IMR-90 (cell line): ENCODE measurements around the gene SLC9A3. TPM values are rescaled to one million over a fixed set of nuclear protein-coding genes. Genes with fewer than 3 reads are reported as not detected.

ENCODE experiments used
- ATAC-seq: fragments of 200-7000 bp; cut with Tn5 transposase; 2 replicates; pipeline ENCODE4 v1.9.1; 2020; ENCODE audit warnings: low read depth, mild to moderate bottlenecking, moderate library complexity
- BruUV-seq: library from RNA; stranded (reverse); fragments of 400-500 nt; replicated peaks from 2 replicates; lab custom pipeline; 2021; lab: Mats Ljungman, UMichigan
- CTCF ChIA-PET: fragments of 300-600 bp; formaldehyde crosslinking; extraction: SDS; loops from one replicate; lab custom pipeline; 2021; ENCODE audit warnings: antibody characterized with exemption; lab: Yijun Ruan, JAX
- POLR2A ChIA-PET: fragments of 300-600 bp; sonication (Branson Sonifier 250); formaldehyde crosslinking; loops from one replicate; lab custom pipeline; 2022; ENCODE audit warnings: antibody characterized with exemption; ENCODE audit not compliant: unreplicated experiment; lab: Charles Lee
- DNase-seq: peaks from one replicate; pipeline ENCODE4 v3.0.0; 2013
- H2AFZ ChIP-seq: replicated peaks from 2 replicates; pipeline ENCODE3; 2013; ENCODE audit warnings: low read length, mild to moderate bottlenecking; ENCODE audit not compliant: poor library complexity
- H2AK5ac ChIP-seq: 2 replicates; pipeline ENCODE4 v1.6.1; 2013; ENCODE audit warnings: low read depth, low read length, inconsistent platforms
- H2AK9ac ChIP-seq: replicated peaks from 2 replicates; pipeline ENCODE3; 2013; ENCODE audit warnings: mild to moderate bottlenecking, low read depth, low read length, moderate library complexity; ENCODE audit not compliant: poor library complexity
- H2BK120ac ChIP-seq: 2 replicates; pipeline ENCODE4 v1.6.1; 2013; ENCODE audit warnings: low read depth, low read length, inconsistent platforms
- H2BK15ac ChIP-seq: 3 replicates; pipeline ENCODE4 v1.6.1; 2013; ENCODE audit warnings: low read depth, low read length, inconsistent platforms
- H2BK20ac ChIP-seq: 2 replicates; pipeline ENCODE4 v1.6.1; 2013; ENCODE audit warnings: low read depth, mild to moderate bottlenecking, inconsistent platforms, low read length, moderate library complexity
- H2BK5ac ChIP-seq: 2 replicates; pipeline ENCODE4 v1.6.1; 2013; ENCODE audit warnings: mild to moderate bottlenecking, low read depth, low read length, inconsistent platforms; ENCODE audit not compliant: poor library complexity, severe bottlenecking
- H3K14ac ChIP-seq: replicated peaks from 2 replicates; pipeline ENCODE4 v1.6.1; 2013; ENCODE audit warnings: low read depth, low read length, inconsistent platforms
- H3K18ac ChIP-seq: 2 replicates; pipeline ENCODE4 v1.6.1; 2013; ENCODE audit warnings: low read depth, low read length, control low read depth
- H3K23ac ChIP-seq: 2 replicates; pipeline ENCODE4 v1.6.1; 2013; ENCODE audit warnings: low read depth, low read length, inconsistent platforms
- H3K27ac ChIP-seq: 2 replicates; pipeline ENCODE4 v1.5.1; 2013; ENCODE audit warnings: mild to moderate bottlenecking, control low read depth, low read length; ENCODE audit not compliant: insufficient read depth
- H3K27me3 ChIP-seq: 2 replicates; pipeline ENCODE4 v1.6.1; 2013; ENCODE audit warnings: low read length; ENCODE audit not compliant: control insufficient read depth, insufficient read depth
- H3K36me3 ChIP-seq: 2 replicates; pipeline ENCODE4 v1.6.1; 2013; ENCODE audit warnings: low read length, mixed read lengths; ENCODE audit not compliant: control insufficient read depth, insufficient read depth
- H3K4ac ChIP-seq: 2 replicates; pipeline ENCODE4 v1.6.1; 2013; ENCODE audit warnings: low read depth, low read length, inconsistent platforms
- H3K4me1 ChIP-seq: 2 replicates; pipeline ENCODE4 v1.6.1; 2013; ENCODE audit warnings: low read length, mixed read lengths; ENCODE audit not compliant: control insufficient read depth, insufficient read depth
- H3K4me2 ChIP-seq: 2 replicates; pipeline ENCODE4 v1.6.1; 2013; ENCODE audit warnings: low read depth, mild to moderate bottlenecking, control low read depth, low read length, moderate library complexity
- H3K4me3 ChIP-seq: 2 replicates; pipeline ENCODE4 v1.5.1; 2013; ENCODE audit warnings: low read depth, mild to moderate bottlenecking, control low read depth, low read length, moderate library complexity; ENCODE audit not compliant: insufficient read depth
- H3K56ac ChIP-seq: 2 replicates; pipeline ENCODE4 v1.6.1; 2013; ENCODE audit warnings: low read length, inconsistent platforms; ENCODE audit not compliant: insufficient read depth; ENCODE audit errors: extremely low read depth
- H3K79me1 ChIP-seq, 2 experiments: 2 replicates each; pipeline ENCODE4 v1.6.1; 2013; ENCODE audit warnings: low read length in 2 of 2, inconsistent platforms in 1 of 2, low read depth in 1 of 2
- H3K9ac ChIP-seq: 2 replicates; pipeline ENCODE4 v1.6.1; 2013; ENCODE audit warnings: low read depth, low read length, control low read depth
- H3K9me1 ChIP-seq: 2 replicates; pipeline ENCODE4 v1.6.1; 2013; ENCODE audit warnings: low read length, inconsistent platforms; ENCODE audit not compliant: insufficient read depth
- H3K9me3 ChIP-seq: 2 replicates; pipeline ENCODE4 v1.6.1; 2013; ENCODE audit warnings: low read length; ENCODE audit not compliant: control insufficient read depth, insufficient read depth
- H4K20me1 ChIP-seq: 2 replicates; pipeline ENCODE4 v1.6.1; 2013; ENCODE audit warnings: low read length, inconsistent platforms; ENCODE audit not compliant: insufficient read depth
- H4K5ac ChIP-seq: 2 replicates; pipeline ENCODE4 v1.6.1; 2013; ENCODE audit warnings: mild to moderate bottlenecking, low read depth, low read length, control low read depth
- H4K8ac ChIP-seq, 2 experiments: 2 replicates each; pipeline ENCODE4 v1.6.1; 2013; ENCODE audit warnings: low read depth in 2 of 2, low read length in 2 of 2, control low read depth in 1 of 2, inconsistent platforms in 1 of 2
- H4K91ac ChIP-seq: 2 replicates; pipeline ENCODE4 v1.6.1; 2013; ENCODE audit warnings: low read depth, low read length, inconsistent platforms; ENCODE audit not compliant: insufficient read depth
- CEBPB ChIP-seq: IDR thresholded peaks from 2 replicates; pipeline ENCODE4 v1.6.1; 2012; ENCODE audit warnings: low read depth, low read length, improper control_type of control experiment
- RAD21 ChIP-seq: IDR thresholded peaks from 2 replicates; pipeline ENCODE4 v1.6.1; 2012; ENCODE audit warnings: low read length, improper control_type of control experiment
- RCOR1 ChIP-seq: IDR thresholded peaks from 2 replicates; pipeline ENCODE4 v1.6.1; 2012; ENCODE audit warnings: mild to moderate bottlenecking, low read length, improper control_type of control experiment; ENCODE audit not compliant: insufficient replicate concordance
- WGBS, 2 experiments: methylation state at CpG; one replicate each; pipeline versions ENCODE4 v1.1.5 to v1.1.7; 2013; ENCODE audit warnings: missing lambda C conversion rate in 2 of 2; ENCODE audit not compliant: insufficient read length in 1 of 2; ENCODE audit errors: extremely low coverage in 2 of 2; 5-methylcytosine and 5-hydroxymethylcytosine counted together
- dilution Hi-C: fragments of 300-500 bp; cut with HindIII; formaldehyde crosslinking; loops from one replicate; pipeline ENCODE4 v1.14.3; 2018; ENCODE audit warnings: low sequenced_read_pairs; ENCODE audit not compliant: unreplicated experiment
- in situ Hi-C: fragments of 300-500 bp; cut with MboI; formaldehyde crosslinking; loops from 3 replicates; pipeline ENCODE4 v1.14.3; 2019; ENCODE audit warnings: low sequenced_read_pairs, inconsistent platforms, mixed read lengths
- intact Hi-C: fragments of 100-400 bp; cut with micrococcal nuclease; formaldehyde crosslinking; loops from 2 replicates; pipeline ENCODE4 v1.10.0; 2022
- polyA plus RNA-seq, 3 experiments: library from polyadenylated mRNA; depleted of rRNA; stranded (reverse); fragments of >200 nt; gene quantifications; 2 replicates each; pipeline ENCODE4 v1.2.3, GENCODE V29; 2012; ENCODE audit warnings: low replicate concordance in 1 of 3
- total RNA-seq: library from RNA; depleted of rRNA; stranded (reverse); fragments of >200 nt; gene quantifications from 2 replicates; pipeline ENCODE4 v1.2.3, GENCODE V29; 2012

The SLC9A3 gene
- total and polyA plus RNA-seq, 2 of the 4 experiments (the other 2 are of a cell fraction): 0.72 to 1.5 TPM

GRCh38 chr5:560792-561166, 36.5 kb upstream of the SLC9A3 start:
- H3K4me3 ChIP-seq: no peak overlapping the region
- H4K91ac ChIP-seq: no peak overlapping the region
- ATAC-seq: no peak
- no peak overlapping the region for H2BK15ac ChIP-seq
- no peak overlapping the region for H3K27ac ChIP-seq
- H2AK5ac ChIP-seq: no peak overlapping the region
- intact Hi-C loops: no loop called here
- H2AK9ac ChIP-seq: no peak overlapping the region
- no peaks in the 10 kb centered on the region; the same call in 1 of the 2 replicates for H3K9me3 ChIP-seq
- no peak overlapping the region for H3K4ac ChIP-seq
- in situ Hi-C loops: no loop called here
- H3K4me1 ChIP-seq: no peaks in the 10 kb centered on the region; the same call in 1 of the 2 replicates
- H4K5ac ChIP-seq: no peak overlapping the region
- DNase-seq: no peak
- no peak overlapping the region for H2BK20ac ChIP-seq
- WGBS, 2 experiments: no CpG with 5 or more reads among the region's 12 CpGs
- no peaks in the 10 kb centered on the region for H3K79me1 ChIP-seq
- no peaks in the 10 kb centered on the region for H3K36me3 ChIP-seq
- no peak overlapping the region for H3K23ac ChIP-seq
- H3K27me3 ChIP-seq: peaks cover 20% of the 10 kb centered on the region
- no peaks in the 10 kb centered on the region for H4K20me1 ChIP-seq
- H2BK120ac ChIP-seq: no peak overlapping the region
- dilution Hi-C loops: no loop called here
- ChIA-PET POLR2A (no interaction called here), CTCF (interaction anchor here (0.7 kb wide), 1 partner anchor 12 kb away, joined by 5 read pairs; no protein-coding TSS in a partner anchor)
- H4K8ac ChIP-seq: no peak overlapping the region
- no peak overlapping the region for H3K14ac ChIP-seq
- no peak overlapping the region for H3K4me2 ChIP-seq
- BruUV-seq: no TSS peak
- no peak overlapping the region for H3K9ac ChIP-seq
- no peaks in the 10 kb centered on the region for H3K9me1 ChIP-seq
- no peak overlapping the region for H2AFZ ChIP-seq
- no peak overlapping the region for H2BK5ac ChIP-seq
- H3K18ac ChIP-seq: no peak overlapping the region
- no peak overlapping the region for H3K56ac ChIP-seq
- no peak for TF ChIP-seq RCOR1
- no peak for TF ChIP-seq RAD21
- TF ChIP-seq CEBPB: no peak
